GM23338 (cell line): ENCODE data around the gene RPS6KA5.

Experiments
- CTCF ChIP-seq, 2 experiments: fragments of 200-600 bp in 1 of 2; sonication (generic) in 1 of 2; conservative IDR thresholded peaks; 2 replicates each; pipeline versions ENCODE4 v1.5.1 to v1.6.1; 2016 to 2017; ENCODE audit warnings: antibody characterized with exemption in 2 of 2, low read depth in 2 of 2, mild to moderate bottlenecking in 2 of 2, moderate library complexity in 1 of 2
- EZH2 ChIP-seq: fragments of 200-600 bp; sonication (generic); IDR thresholded peaks from one replicate; pipeline ENCODE4 v1.8.0; 2017; ENCODE audit warnings: antibody characterized with exemption, mild to moderate bottlenecking, low read depth; ENCODE audit not compliant: unreplicated experiment
- REST ChIP-seq: IDR thresholded peaks from one replicate; pipeline ENCODE4 v1.6.1; 2018; ENCODE audit warnings: antibody characterized with exemption; ENCODE audit not compliant: unreplicated experiment

- TF ChIP-seq CTCF (conservative IDR thresholded peaks at IDR 0.05; ENCODE audit: low read depth in 2 of 2) = no peak
- no peak for TF ChIP-seq EZH2
- TF ChIP-seq REST = no peak
Measured at GRCh38 chr14:90960818-90961217, 99.6 kb downstream of the RPS6KA5 start.
